ENCODE results near the gene PAXIP1. TPM values are rescaled to one million over a fixed set of nuclear protein-coding genes. Genes with fewer than 3 reads are reported as not detected.

PAXIP1 gene
- total and polyA plus RNA-seq, 2 experiments from 2014 or later = 12.5 to 36.9 TPM

DNA sequence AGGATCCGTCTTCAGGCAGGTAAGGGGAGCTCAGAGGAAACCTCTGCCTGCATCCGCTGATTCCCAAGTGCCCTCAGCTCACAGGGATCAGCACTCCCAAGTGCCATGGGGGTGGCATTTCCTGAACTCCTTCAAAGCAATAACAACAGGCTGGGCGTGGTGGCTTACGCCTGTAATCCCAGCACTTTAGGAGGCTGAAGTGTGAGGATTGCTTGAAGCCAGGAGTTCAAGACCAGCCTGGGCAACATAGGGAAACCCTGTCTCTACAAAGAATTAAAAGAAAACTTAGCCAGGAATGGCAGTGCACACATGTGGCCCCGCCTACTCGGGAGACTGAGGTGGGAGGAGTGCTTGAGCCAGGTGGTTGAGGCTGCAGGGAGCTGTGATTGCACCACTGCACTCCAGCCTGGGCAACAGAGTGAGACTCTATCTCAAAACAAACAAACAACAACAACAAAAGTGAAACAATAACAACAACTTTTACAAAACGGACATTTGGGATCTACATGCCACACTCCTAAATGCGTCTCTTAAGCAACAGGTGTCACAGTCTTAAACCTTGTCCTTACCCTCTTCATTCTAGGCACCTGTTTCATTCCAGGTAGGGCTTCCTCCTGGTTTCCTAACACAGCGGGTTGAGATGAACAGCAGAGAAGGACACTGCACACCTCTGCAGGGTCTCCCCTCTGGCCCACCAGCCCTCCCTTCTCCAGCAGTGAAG lies 73.8 kb downstream of the PAXIP1 start:
- Histone ChIP-seq H3K4me2 (0 out of 2 replicates have a peak overlapping the region, but pooled peaks have one; percentile 1), H2AFZ (peak overlapping the region; percentile 39; the same call in 1 of the 2 replicates), H4K20me1 (replicated peaks; ENCODE audit: insufficient read depth) (no peaks in the 10 kb centered on the region), H3K36me3 (ENCODE audit: insufficient read depth) (no peaks in the 10 kb centered on the region), H3K79me2 (replicated peaks; ENCODE audit: insufficient read depth) (no peaks in the 10 kb centered on the region), H3F3A (replicated peaks; ENCODE audit: low read depth) (0 out of 2 replicates have a peak, but pooled peaks cover 3% of the 10 kb centered on the region), H3K27me3 (ENCODE audit: insufficient read depth) (no peaks in the 10 kb centered on the region), H3K27ac (ENCODE audit: low read depth) (no peak overlapping the region), H3K9me2 (ENCODE audit: insufficient read depth) (no peaks in the 10 kb centered on the region), H3K4me3 (no peak overlapping the region), H3K4me1 (ENCODE audit: insufficient read depth) (peaks cover 23% of the 10 kb centered on the region)
- Mint-ChIP-seq H3K4me3 (no peak overlapping the region), H3K27me3 (ENCODE audit: insufficient read depth, low read depth, poor library complexity) (peaks cover 1% of the 10 kb centered on the region), H3K9me3 (peaks cover 23% of the 10 kb centered on the region), H3K4me1 (peaks cover 30% of the 10 kb centered on the region), H3K27ac (no peak overlapping the region), H3K36me3 (ENCODE audit: low read depth) (peaks cover 24% of the 10 kb centered on the region)
- DNase-seq (ENCODE audit: low spot score) (no peak), ATAC-seq (no peak)
- TF ChIP-seq NANOG (IDR thresholded peaks at IDR 0.05; ENCODE audit: borderline replicate concordance) = no peak
- TF ChIP-seq STAT1 (IDR thresholded peaks at IDR 0.05; ENCODE audit: unreplicated experiment) = no peak
- TF ChIP-seq POLR2AphosphoS5 (IDR thresholded peaks at IDR 0.05; ENCODE audit: low read depth) = no peak
- no peak for TF ChIP-seq ZNF114 (CRISPR knock-in tag; IDR thresholded peaks at IDR 0.05)
- TF ChIP-seq EZH2phosphoT487 (IDR thresholded peaks at IDR 0.05; ENCODE audit: unreplicated experiment) = no peak
- TF ChIP-seq, protein P1, sequence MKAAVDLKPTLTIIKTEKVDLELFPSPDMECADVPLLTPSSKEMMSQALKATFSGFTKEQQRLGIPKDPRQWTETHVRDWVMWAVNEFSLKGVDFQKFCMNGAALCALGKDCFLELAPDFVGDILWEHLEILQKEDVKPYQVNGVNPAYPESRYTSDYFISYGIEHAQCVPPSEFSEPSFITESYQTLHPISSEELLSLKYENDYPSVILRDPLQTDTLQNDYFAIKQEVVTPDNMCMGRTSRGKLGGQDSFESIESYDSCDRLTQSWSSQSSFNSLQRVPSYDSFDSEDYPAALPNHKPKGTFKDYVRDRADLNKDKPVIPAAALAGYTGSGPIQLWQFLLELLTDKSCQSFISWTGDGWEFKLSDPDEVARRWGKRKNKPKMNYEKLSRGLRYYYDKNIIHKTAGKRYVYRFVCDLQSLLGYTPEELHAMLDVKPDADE (IDR thresholded peaks at IDR 0.05) = no peak
- TF ChIP-seq, protein P2, sequence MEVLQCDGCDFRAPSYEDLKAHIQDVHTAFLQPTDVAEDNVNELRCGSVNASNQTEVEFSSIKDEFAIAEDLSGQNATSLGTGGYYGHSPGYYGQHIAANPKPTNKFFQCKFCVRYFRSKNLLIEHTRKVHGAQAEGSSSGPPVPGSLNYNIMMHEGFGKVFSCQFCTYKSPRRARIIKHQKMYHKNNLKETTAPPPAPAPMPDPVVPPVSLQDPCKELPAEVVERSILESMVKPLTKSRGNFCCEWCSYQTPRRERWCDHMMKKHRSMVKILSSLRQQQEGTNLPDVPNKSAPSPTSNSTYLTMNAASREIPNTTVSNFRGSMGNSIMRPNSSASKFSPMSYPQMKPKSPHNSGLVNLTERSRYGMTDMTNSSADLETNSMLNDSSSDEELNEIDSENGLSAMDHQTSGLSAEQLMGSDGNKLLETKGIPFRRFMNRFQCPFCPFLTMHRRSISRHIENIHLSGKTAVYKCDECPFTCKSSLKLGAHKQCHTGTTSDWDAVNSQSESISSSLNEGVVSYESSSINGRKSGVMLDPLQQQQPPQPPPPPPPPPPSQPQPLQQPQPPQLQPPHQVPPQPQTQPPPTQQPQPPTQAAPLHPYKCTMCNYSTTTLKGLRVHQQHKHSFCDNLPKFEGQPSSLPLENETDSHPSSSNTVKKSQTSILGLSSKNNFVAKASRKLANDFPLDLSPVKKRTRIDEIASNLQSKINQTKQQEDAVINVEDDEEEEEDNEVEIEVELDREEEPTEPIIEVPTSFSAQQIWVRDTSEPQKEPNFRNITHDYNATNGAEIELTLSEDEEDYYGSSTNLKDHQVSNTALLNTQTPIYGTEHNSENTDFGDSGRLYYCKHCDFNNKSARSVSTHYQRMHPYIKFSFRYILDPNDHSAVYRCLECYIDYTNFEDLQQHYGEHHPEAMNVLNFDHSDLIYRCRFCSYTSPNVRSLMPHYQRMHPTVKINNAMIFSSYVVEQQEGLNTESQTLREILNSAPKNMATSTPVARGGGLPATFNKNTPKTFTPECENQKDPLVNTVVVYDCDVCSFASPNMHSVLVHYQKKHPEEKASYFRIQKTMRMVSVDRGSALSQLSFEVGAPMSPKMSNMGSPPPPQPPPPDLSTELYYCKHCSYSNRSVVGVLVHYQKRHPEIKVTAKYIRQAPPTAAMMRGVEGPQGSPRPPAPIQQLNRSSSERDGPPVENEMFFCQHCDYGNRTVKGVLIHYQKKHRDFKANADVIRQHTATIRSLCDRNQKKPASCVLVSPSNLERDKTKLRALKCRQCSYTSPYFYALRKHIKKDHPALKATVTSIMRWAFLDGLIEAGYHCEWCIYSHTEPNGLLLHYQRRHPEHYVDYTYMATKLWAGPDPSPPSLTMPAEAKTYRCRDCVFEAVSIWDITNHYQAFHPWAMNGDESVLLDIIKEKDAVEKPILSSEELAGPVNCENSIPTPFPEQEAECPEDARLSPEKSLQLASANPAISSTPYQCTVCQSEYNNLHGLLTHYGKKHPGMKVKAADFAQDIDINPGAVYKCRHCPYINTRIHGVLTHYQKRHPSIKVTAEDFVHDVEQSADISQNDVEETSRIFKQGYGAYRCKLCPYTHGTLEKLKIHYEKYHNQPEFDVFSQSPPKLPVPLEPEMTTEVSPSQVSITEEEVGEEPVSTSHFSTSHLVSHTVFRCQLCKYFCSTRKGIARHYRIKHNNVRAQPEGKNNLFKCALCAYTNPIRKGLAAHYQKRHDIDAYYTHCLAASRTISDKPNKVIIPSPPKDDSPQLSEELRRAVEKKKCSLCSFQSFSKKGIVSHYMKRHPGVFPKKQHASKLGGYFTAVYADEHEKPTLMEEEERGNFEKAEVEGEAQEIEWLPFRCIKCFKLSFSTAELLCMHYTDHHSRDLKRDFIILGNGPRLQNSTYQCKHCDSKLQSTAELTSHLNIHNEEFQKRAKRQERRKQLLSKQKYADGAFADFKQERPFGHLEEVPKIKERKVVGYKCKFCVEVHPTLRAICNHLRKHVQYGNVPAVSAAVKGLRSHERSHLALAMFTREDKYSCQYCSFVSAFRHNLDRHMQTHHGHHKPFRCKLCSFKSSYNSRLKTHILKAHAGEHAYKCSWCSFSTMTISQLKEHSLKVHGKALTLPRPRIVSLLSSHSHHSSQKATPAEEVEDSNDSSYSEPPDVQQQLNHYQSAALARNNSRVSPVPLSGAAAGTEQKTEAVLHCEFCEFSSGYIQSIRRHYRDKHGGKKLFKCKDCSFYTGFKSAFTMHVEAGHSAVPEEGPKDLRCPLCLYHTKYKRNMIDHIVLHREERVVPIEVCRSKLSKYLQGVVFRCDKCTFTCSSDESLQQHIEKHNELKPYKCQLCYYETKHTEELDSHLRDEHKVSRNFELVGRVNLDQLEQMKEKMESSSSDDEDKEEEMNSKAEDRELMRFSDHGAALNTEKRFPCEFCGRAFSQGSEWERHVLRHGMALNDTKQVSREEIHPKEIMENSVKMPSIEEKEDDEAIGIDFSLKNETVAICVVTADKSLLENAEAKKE (CRISPR knock-in tag; IDR thresholded peaks at IDR 0.05) = no peak
- no peak for TF ChIP-seq JUNB (IDR thresholded peaks at IDR 0.05; ENCODE audit: unreplicated experiment)
- TF ChIP-seq EZH2 (IDR thresholded peaks at IDR 0.05; ENCODE audit: low read depth, unreplicated experiment) = no peak
- TF ChIP-seq, protein P3, sequence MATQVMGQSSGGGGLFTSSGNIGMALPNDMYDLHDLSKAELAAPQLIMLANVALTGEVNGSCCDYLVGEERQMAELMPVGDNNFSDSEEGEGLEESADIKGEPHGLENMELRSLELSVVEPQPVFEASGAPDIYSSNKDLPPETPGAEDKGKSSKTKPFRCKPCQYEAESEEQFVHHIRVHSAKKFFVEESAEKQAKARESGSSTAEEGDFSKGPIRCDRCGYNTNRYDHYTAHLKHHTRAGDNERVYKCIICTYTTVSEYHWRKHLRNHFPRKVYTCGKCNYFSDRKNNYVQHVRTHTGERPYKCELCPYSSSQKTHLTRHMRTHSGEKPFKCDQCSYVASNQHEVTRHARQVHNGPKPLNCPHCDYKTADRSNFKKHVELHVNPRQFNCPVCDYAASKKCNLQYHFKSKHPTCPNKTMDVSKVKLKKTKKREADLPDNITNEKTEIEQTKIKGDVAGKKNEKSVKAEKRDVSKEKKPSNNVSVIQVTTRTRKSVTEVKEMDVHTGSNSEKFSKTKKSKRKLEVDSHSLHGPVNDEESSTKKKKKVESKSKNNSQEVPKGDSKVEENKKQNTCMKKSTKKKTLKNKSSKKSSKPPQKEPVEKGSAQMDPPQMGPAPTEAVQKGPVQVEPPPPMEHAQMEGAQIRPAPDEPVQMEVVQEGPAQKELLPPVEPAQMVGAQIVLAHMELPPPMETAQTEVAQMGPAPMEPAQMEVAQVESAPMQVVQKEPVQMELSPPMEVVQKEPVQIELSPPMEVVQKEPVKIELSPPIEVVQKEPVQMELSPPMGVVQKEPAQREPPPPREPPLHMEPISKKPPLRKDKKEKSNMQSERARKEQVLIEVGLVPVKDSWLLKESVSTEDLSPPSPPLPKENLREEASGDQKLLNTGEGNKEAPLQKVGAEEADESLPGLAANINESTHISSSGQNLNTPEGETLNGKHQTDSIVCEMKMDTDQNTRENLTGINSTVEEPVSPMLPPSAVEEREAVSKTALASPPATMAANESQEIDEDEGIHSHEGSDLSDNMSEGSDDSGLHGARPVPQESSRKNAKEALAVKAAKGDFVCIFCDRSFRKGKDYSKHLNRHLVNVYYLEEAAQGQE (IDR thresholded peaks at IDR 0.05; ENCODE audit: unreplicated experiment) = no peak
- TF ChIP-seq CREB1 (CRISPR knock-in tag; IDR thresholded peaks at IDR 0.05; ENCODE audit: low read depth) = no peak

Measured in GM23338 (cell line).